ENCODE measurements around the gene RBM12. TPM values are rescaled to one million over a fixed set of nuclear protein-coding genes. Genes with fewer than 3 reads are reported as not detected.

Gene RBM12
- total RNA-seq, 4 donors from 2014 or later = 9.8 to 23.7 (median 20.7) TPM

DNA sequence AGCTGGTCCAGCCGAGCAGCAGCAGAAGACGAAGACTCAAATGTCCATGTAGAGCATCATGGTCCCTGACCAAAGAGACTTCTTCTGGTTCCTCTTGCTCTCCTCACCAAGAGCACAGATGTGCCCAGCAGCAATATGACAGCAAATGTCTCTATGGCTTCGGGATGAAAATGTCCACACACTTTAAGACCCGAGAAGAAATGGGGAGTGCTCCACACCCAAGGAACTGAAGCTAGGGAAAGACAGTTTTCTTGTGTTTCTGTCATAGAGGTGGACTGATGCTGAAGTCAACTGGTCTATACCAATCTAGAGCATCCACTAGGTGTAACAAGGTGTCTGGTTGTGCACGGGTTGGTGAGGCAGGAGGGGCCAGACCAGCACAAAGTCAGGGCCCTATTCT, 4.5 kb upstream of the RBM12 start:
- ATAC-seq = no peak
- Histone ChIP-seq H3K36me3 (peaks cover 0 to 57% of the 10 kb centered on the region in 2 donors), H3K4me3 (no peak overlapping the region), H3K9me3 (no peaks in the 10 kb centered on the region), H3K27ac (no peak overlapping the region), H3K4me1 (no peaks in the 10 kb centered on the region), H3K27me3 (no peaks in the 10 kb centered on the region)
- DNase-seq = no peak
- in situ Hi-C loops (cut with MboI; ENCODE audit: low sequenced_read_pairs in 4 of 4) (no loop called here), intact Hi-C loops (cut with DNase I; ENCODE audit: low total_unique reads) (no loop called here)
- TF ChIP-seq, protein P1, sequence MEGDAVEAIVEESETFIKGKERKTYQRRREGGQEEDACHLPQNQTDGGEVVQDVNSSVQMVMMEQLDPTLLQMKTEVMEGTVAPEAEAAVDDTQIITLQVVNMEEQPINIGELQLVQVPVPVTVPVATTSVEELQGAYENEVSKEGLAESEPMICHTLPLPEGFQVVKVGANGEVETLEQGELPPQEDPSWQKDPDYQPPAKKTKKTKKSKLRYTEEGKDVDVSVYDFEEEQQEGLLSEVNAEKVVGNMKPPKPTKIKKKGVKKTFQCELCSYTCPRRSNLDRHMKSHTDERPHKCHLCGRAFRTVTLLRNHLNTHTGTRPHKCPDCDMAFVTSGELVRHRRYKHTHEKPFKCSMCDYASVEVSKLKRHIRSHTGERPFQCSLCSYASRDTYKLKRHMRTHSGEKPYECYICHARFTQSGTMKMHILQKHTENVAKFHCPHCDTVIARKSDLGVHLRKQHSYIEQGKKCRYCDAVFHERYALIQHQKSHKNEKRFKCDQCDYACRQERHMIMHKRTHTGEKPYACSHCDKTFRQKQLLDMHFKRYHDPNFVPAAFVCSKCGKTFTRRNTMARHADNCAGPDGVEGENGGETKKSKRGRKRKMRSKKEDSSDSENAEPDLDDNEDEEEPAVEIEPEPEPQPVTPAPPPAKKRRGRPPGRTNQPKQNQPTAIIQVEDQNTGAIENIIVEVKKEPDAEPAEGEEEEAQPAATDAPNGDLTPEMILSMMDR (IDR thresholded peaks at IDR 0.05 in 4 of 5, conservative IDR thresholded peaks at IDR 0.05 in 1 of 5) = no peak
- TF ChIP-seq POLR2A (IDR thresholded peaks at IDR 0.05) = no peak

DNA sequence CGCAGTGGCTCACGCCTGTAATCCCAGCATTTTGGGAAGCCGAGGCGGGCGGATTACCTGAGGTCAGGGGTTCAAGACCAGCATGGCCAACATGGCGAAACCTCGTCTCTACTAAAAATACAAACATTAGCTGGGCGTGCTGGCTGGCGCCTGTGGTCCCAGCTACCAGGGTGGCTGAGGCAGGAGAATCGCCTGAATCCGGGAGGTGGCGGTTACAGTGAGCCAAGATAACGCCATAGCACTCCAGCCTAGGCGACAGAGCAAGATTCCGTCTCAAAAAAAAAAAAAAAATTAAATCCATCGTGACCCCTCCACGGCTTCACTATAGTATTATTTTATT, 1.2 kb upstream of the RBM12 start:
- TF ChIP-seq POLR2A (IDR thresholded peaks at IDR 0.05) = no peak
- TF ChIP-seq, protein P1 (IDR thresholded peaks at IDR 0.05 in 4 of 5, conservative IDR thresholded peaks at IDR 0.05 in 1 of 5) = no peak
- H3K27me3 ChIP-seq = no peaks in the 10 kb centered on the region
- peaks cover 23 to 29% of the 10 kb centered on the region in 2 donors for H3K4me1 ChIP-seq
- DNase-seq = no peak
- intact Hi-C loops (cut with DNase I; ENCODE audit: low total_unique reads) (loop anchor here (1.0 kb wide), 1 partner anchor 33 kb away; the partner anchor contains the start of genes NFS1 and ROMO1), in situ Hi-C loops (cut with MboI; ENCODE audit: low sequenced_read_pairs in 4 of 4) (no loop called here)
- peak overlapping the region in 1 of 4 donors; percentile 98 for H3K27ac ChIP-seq
- no peaks in the 10 kb centered on the region for H3K9me3 ChIP-seq
- peaks cover 0 to 25% of the 10 kb centered on the region in 2 donors for H3K36me3 ChIP-seq
- no peak for ATAC-seq
- no peak overlapping the region for H3K4me3 ChIP-seq

DNA sequence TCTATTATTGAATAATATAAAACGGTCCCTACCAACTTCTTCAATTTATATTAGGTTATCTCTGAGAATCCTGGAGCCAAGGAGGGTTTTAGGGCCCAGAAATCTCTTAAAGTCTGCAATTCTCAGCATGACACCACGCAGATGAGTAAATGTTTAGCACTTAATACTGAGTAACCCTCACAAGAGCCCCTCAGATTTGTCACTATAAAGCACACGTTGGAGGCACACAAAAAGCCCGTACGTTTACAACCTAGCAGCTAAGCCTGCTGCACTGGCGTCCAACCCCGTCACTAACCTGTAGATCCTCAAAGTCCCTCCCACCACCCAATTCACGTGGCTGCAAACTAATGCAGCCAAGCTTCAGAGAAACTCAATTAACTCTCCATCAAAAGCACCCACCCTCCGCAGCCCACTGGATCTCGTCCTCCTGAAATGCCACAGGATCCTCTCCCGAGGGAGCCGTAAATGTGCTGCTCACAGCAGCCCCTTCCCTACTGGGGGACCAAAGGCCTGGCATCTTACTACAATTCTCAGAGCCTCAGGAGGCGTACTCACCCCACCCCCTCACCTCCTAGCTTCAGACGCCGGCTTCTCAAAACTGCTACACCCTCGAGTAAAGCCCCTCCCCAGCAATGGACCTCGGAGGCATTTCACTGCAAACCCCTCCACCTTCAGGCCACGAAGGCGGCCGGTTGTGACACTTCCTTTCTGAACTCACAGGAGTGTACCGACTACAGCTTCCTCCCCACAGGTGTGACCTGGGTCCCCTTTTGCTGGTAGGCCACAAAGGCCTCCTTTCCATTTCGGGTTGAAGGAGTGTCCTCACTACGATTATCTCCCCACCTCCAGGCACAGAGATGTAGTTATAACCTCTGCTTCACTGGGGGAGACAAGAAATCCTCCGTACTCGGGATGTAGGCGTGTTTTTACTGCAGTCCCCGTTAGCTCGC, 909 bp downstream of the RBM12 start:
- peak overlapping the region; percentile 93 to 98 (median 98) for H3K27ac ChIP-seq
- H3K4me1 ChIP-seq = peaks cover 44 to 49% of the 10 kb centered on the region in 2 donors
- DNase-seq (peak; percentile 15 to 39), ATAC-seq (peak; percentile 26 to 44)
- H3K36me3 ChIP-seq = peaks cover 0 to 4% of the 10 kb centered on the region in 2 donors
- no peaks in the 10 kb centered on the region for H3K27me3 ChIP-seq
- H3K4me3 ChIP-seq = peak overlapping the region; percentile 73 to 97 (median 74)
- TF ChIP-seq POLR2A (IDR thresholded peaks at IDR 0.05) = no peak
- TF ChIP-seq, protein P1 (IDR thresholded peaks at IDR 0.05 in 4 of 5, conservative IDR thresholded peaks at IDR 0.05 in 1 of 5) = no peak
- in situ Hi-C loops (cut with MboI; ENCODE audit: low sequenced_read_pairs in 4 of 4) (no loop called here), intact Hi-C loops (cut with DNase I; ENCODE audit: low total_unique reads) (loop anchor here (1.0 to 5.0 kb wide), 3 partner anchors 46 to 221 kb away; no protein-coding TSS in a partner anchor)
- H3K9me3 ChIP-seq = no peaks in the 10 kb centered on the region

DNA sequence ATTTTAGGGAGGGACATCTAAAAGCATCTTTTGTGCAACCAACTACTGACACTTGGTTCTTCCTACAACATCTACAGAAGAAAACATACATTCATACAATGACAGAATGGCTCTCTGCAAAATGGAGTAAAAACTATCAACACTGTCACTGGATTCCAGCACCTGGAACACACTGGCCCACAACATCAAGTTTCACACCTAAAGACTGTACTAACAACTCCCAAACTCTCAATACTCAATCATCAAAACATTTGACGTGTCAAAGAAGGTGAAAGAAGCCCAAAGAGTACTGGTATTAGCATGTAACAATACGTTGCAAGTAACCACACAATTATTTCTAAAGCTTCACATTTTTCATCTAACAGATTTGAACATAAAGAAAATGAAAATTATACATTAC, 2.1 kb downstream of the RBM12 start:
- no peak for ATAC-seq
- H3K4me3 ChIP-seq = peak overlapping the region; percentile 73 to 97 (median 74)
- no peaks in the 10 kb centered on the region for H3K9me3 ChIP-seq
- DNase-seq = no peak
- H3K27me3 ChIP-seq = no peaks in the 10 kb centered on the region
- TF ChIP-seq, protein P1 (IDR thresholded peaks at IDR 0.05 in 4 of 5, conservative IDR thresholded peaks at IDR 0.05 in 1 of 5) = no peak
- no peak for TF ChIP-seq POLR2A (IDR thresholded peaks at IDR 0.05)
- peak overlapping the region; percentile 93 to 98 (median 98) for H3K27ac ChIP-seq
- no peaks in the 10 kb centered on the region for H3K36me3 ChIP-seq
- peaks cover 46 to 59% of the 10 kb centered on the region in 2 donors for H3K4me1 ChIP-seq
- in situ Hi-C loops (cut with MboI; ENCODE audit: low sequenced_read_pairs in 4 of 4) (no loop called here), intact Hi-C loops (cut with DNase I; ENCODE audit: low total_unique reads) (loop anchor here (5.0 kb wide), 1 partner anchor 60 kb away; no protein-coding TSS in a partner anchor)

Measured in gastrocnemius medialis (tissue), 4 donors.